GM18499 (cell line): Measurements from ENCODE around the gene VLDLR.
"Not testable (repeated sequence)": the region's sequence is repeated elsewhere in the genome, so short reads cannot be mapped to it uniquely, and the experiment has no call there.

Experiments used
- ATAC-seq: cut with Tn5 transposase; IDR thresholded peaks from one replicate; pipeline ENCODE4 v1.9.1; 2021; ENCODE audit warnings: moderate number of reproducible peaks; ENCODE audit not compliant: insufficient read depth, unreplicated experiment

VLDLR gene

GRCh38 chr9:2707256-2707655 is 85.7 kb downstream of the VLDLR start:
- ATAC-seq = not testable (repeated sequence)
